Neural cell (in vitro differentiated cells): ENCODE measurements around the gene FMO2. TPM values are rescaled to one million over a fixed set of nuclear protein-coding genes. Genes with fewer than 3 reads are reported as not detected.

ENCODE experiments used
- H2AFZ ChIP-seq: fragments of 200-600, 300-800 bp; sonication (generic), shearing (Covaris generic); 2 replicates; pipeline ENCODE4 v1.6.0; 2014; ENCODE audit warnings: low read depth, mild to moderate bottlenecking, antibody characterized with exemption, low read length, moderate library complexity
- H3F3A ChIP-seq: fragments of 200-600 bp; shearing (Covaris generic); 2 replicates; pipeline ENCODE4 v1.6.1; 2016; ENCODE audit warnings: mild to moderate bottlenecking, moderate library complexity, mixed read lengths, antibody characterized with exemption, low read length; ENCODE audit not compliant: insufficient read depth, poor library complexity, severe bottlenecking
- H3K27ac ChIP-seq: fragments of 200-600, 300-800 bp; sonication (generic), shearing (Covaris generic); 2 replicates; pipeline ENCODE4 v1.5.1; 2014; ENCODE audit warnings: mild to moderate bottlenecking, low read length, moderate library complexity
- H3K27me3 ChIP-seq: fragments of 300-800, 200-600 bp; sonication (generic), shearing (Covaris generic); 2 replicates; pipeline ENCODE4 v1.6.0; 2014; ENCODE audit warnings: mild to moderate bottlenecking, low read depth, low read length, moderate library complexity; ENCODE audit not compliant: insufficient read depth
- H3K36me3 ChIP-seq: fragments of 300-800, 200-600 bp; sonication (generic), shearing (Covaris generic); 2 replicates; pipeline ENCODE4 v1.5.1; 2014; ENCODE audit warnings: mild to moderate bottlenecking, antibody characterized with exemption, low read length, moderate library complexity; ENCODE audit not compliant: insufficient read depth
- H3K4me2 ChIP-seq: fragments of 300-800, 200-600 bp; sonication (generic), shearing (Covaris generic); 2 replicates; pipeline ENCODE4 v1.6.0; 2014; ENCODE audit warnings: mild to moderate bottlenecking, low read length
- H3K4me3 ChIP-seq: fragments of 300-800, 200-600 bp; sonication (generic), shearing (Covaris generic); 2 replicates; pipeline ENCODE4 v1.5.1; 2014; ENCODE audit warnings: mild to moderate bottlenecking, low read length, moderate library complexity
- H3K79me2 ChIP-seq: fragments of 200-600 bp; shearing (Covaris generic); replicated peaks from 2 replicates; pipeline ENCODE4 v1.6.0; 2014; ENCODE audit warnings: mild to moderate bottlenecking, low read length, moderate library complexity; ENCODE audit not compliant: insufficient read depth
- H3K9ac ChIP-seq: fragments of 300-800, 200-600 bp; sonication (generic), shearing (Covaris generic); 2 replicates; pipeline ENCODE4 v1.6.1; 2016; ENCODE audit warnings: mild to moderate bottlenecking, low read length, mixed read lengths
- H3K9me2 ChIP-seq: fragments of 200-600 bp; shearing (Covaris generic); 2 replicates; pipeline ENCODE4 v1.6.1; 2016; ENCODE audit warnings: mild to moderate bottlenecking, low read length, mixed read lengths; ENCODE audit not compliant: insufficient read depth
- H3K9me3 ChIP-seq: fragments of 200-600, 300-800 bp; sonication (generic), shearing (Covaris generic); 2 replicates; pipeline ENCODE4 v1.6.1; 2016; ENCODE audit warnings: mild to moderate bottlenecking, mixed run types, low read length, moderate library complexity, mixed read lengths
- H4K20me1 ChIP-seq: fragments of 200-600 bp; shearing (Covaris generic); 2 replicates; pipeline ENCODE4 v1.6.1; 2016; ENCODE audit warnings: mild to moderate bottlenecking, mixed run types; ENCODE audit not compliant: insufficient read depth
- EP300 ChIP-seq: fragments of 450-650 bp; conservative IDR thresholded peaks from 2 replicates; pipeline ENCODE4 v1.6.1; 2014; ENCODE audit warnings: antibody characterized with exemption, mild to moderate bottlenecking, moderate library complexity; ENCODE audit not compliant: poor library complexity, severe bottlenecking
- EZH2 ChIP-seq: fragments of 200-600, 300-800 bp; shearing (Covaris generic), sonication (generic); IDR thresholded peaks from 2 replicates; pipeline ENCODE4 v1.6.1; 2014; ENCODE audit warnings: antibody characterized with exemption, low read length, borderline replicate concordance, mild to moderate bottlenecking; ENCODE audit not compliant: insufficient read depth, poor library complexity, severe bottlenecking
- MXI1 ChIP-seq: fragments of 450-650 bp; conservative IDR thresholded peaks from 2 replicates; pipeline ENCODE4 v1.6.1; 2014; ENCODE audit warnings: antibody characterized with exemption, mild to moderate bottlenecking; ENCODE audit not compliant: poor library complexity, severe bottlenecking
- POLR2AphosphoS5 ChIP-seq: IDR thresholded peaks from 2 replicates; pipeline ENCODE4 v1.6.1; 2012
- RAD21 ChIP-seq: fragments of 450-650 bp; conservative IDR thresholded peaks from 2 replicates; pipeline ENCODE4 v1.6.1; 2014; ENCODE audit warnings: antibody characterized with exemption, mild to moderate bottlenecking, moderate library complexity
- SMC3 ChIP-seq: fragments of 450-650 bp; conservative IDR thresholded peaks from 2 replicates; pipeline ENCODE4 v1.6.1; 2014; ENCODE audit warnings: antibody characterized with exemption, mild to moderate bottlenecking, moderate library complexity; ENCODE audit not compliant: poor library complexity
- TAF1 ChIP-seq: IDR thresholded peaks from 2 replicates; pipeline ENCODE4 v1.6.1; 2012; ENCODE audit warnings: low read depth
- polyA plus RNA-seq: library from polyadenylated mRNA; depleted of rRNA; stranded (reverse); fragments of >200 nt; gene quantifications from 2 replicates; pipeline ENCODE4 v1.2.3, GENCODE V29; 2014
- TF ChIP-seq, protein P1 (sequence below): IDR thresholded peaks from 2 replicates; pipeline ENCODE4 v1.6.1; 2012; ENCODE audit warnings: borderline replicate concordance
- TF ChIP-seq, protein P2 (sequence below): fragments of 450-650 bp; IDR thresholded peaks from 2 replicates; pipeline ENCODE4 v1.5.1; 2014; ENCODE audit warnings: antibody characterized with exemption, mild to moderate bottlenecking, moderate library complexity; ENCODE audit not compliant: poor library complexity, severe bottlenecking

FMO2 gene
- polyA plus RNA-seq, 1 donor from 2014 or later: not detected

DNA sequence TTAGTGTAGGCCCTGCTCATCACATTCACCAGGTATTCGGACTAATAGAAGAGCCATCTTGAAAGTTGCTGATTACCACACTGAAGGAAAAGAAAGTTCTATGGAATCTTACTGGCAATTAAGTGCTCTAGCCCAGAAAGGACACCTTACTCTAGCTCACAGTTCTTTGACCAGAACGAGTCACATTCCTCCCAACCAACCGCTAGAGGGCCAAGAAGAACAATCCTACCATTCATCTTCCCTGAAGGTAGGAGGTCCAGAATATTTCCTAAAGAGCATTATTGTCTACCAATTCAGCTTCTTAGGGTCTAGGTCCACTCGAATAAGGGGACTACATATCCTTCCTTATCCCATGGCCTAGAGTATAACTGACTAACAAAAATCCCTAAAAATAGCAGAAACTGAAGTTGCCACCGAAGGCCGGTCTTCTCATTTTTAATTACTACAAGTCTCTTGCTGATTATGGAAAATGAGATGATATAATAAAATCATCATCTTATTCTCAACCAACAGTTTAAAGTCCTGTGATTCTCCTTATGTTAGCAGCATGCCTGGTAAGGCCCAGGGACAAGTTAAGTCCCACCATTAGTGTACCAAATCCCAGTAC is 60.5 kb downstream of the FMO2 start:
- no peak overlapping the region for H3K9ac ChIP-seq
- H3F3A ChIP-seq: no peaks in the 10 kb centered on the region
- H3K27ac ChIP-seq: no peak overlapping the region
- H4K20me1 ChIP-seq: no peaks in the 10 kb centered on the region
- no peaks in the 10 kb centered on the region for H3K9me3 ChIP-seq
- no peaks in the 10 kb centered on the region for H3K27me3 ChIP-seq
- H3K36me3 ChIP-seq: no peaks in the 10 kb centered on the region
- no peak overlapping the region for H2AFZ ChIP-seq
- H3K79me2 ChIP-seq: no peaks in the 10 kb centered on the region
- no peaks in the 10 kb centered on the region for H3K9me2 ChIP-seq
- TF ChIP-seq EZH2 (no peak), EP300 (no peak), SMC3 (no peak), TAF1 (no peak), RAD21 (no peak), POLR2AphosphoS5 (no peak), MXI1 (no peak)
- TF ChIP-seq, protein P1, sequence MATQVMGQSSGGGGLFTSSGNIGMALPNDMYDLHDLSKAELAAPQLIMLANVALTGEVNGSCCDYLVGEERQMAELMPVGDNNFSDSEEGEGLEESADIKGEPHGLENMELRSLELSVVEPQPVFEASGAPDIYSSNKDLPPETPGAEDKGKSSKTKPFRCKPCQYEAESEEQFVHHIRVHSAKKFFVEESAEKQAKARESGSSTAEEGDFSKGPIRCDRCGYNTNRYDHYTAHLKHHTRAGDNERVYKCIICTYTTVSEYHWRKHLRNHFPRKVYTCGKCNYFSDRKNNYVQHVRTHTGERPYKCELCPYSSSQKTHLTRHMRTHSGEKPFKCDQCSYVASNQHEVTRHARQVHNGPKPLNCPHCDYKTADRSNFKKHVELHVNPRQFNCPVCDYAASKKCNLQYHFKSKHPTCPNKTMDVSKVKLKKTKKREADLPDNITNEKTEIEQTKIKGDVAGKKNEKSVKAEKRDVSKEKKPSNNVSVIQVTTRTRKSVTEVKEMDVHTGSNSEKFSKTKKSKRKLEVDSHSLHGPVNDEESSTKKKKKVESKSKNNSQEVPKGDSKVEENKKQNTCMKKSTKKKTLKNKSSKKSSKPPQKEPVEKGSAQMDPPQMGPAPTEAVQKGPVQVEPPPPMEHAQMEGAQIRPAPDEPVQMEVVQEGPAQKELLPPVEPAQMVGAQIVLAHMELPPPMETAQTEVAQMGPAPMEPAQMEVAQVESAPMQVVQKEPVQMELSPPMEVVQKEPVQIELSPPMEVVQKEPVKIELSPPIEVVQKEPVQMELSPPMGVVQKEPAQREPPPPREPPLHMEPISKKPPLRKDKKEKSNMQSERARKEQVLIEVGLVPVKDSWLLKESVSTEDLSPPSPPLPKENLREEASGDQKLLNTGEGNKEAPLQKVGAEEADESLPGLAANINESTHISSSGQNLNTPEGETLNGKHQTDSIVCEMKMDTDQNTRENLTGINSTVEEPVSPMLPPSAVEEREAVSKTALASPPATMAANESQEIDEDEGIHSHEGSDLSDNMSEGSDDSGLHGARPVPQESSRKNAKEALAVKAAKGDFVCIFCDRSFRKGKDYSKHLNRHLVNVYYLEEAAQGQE: no peak
- TF ChIP-seq, protein P2, sequence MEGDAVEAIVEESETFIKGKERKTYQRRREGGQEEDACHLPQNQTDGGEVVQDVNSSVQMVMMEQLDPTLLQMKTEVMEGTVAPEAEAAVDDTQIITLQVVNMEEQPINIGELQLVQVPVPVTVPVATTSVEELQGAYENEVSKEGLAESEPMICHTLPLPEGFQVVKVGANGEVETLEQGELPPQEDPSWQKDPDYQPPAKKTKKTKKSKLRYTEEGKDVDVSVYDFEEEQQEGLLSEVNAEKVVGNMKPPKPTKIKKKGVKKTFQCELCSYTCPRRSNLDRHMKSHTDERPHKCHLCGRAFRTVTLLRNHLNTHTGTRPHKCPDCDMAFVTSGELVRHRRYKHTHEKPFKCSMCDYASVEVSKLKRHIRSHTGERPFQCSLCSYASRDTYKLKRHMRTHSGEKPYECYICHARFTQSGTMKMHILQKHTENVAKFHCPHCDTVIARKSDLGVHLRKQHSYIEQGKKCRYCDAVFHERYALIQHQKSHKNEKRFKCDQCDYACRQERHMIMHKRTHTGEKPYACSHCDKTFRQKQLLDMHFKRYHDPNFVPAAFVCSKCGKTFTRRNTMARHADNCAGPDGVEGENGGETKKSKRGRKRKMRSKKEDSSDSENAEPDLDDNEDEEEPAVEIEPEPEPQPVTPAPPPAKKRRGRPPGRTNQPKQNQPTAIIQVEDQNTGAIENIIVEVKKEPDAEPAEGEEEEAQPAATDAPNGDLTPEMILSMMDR: no peak
- H3K4me2 ChIP-seq: no peak overlapping the region
- H3K4me3 ChIP-seq: no peak overlapping the region

DNA sequence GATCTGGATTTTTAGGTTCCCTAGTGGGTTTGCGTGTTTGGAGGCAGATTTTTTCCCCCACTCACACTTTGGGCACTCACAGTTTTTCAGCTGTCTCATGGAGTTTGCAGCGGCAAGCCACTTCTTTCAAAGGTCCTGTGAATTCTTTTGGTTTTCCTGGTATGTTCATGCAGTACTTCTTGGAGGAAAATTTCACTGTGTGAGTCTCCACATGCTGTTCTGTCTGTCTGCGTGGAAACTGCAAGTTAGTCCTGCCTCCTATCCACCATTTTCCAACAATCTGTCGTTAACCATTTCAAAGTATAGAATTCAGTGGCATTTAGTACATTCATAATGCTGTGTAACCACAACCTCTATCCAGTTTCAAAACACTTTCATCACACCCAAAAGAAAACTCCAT is 62.4 kb downstream of the FMO2 start:
- Histone ChIP-seq H3K4me3 (no peak overlapping the region), H3K9me2 (no peaks in the 10 kb centered on the region), H3K4me2 (no peak overlapping the region), H4K20me1 (no peaks in the 10 kb centered on the region), H3K27me3 (no peaks in the 10 kb centered on the region), H3K27ac (no peak overlapping the region), H3K79me2 (no peaks in the 10 kb centered on the region), H3K9me3 (no peaks in the 10 kb centered on the region), H3F3A (no peaks in the 10 kb centered on the region), H2AFZ (no peak overlapping the region), H3K36me3 (no peaks in the 10 kb centered on the region), H3K9ac (no peak overlapping the region)
- TF ChIP-seq POLR2AphosphoS5 (no peak), SMC3 (no peak), TAF1 (no peak), RAD21 (no peak), EZH2 (no peak), EP300 (no peak), MXI1 (no peak)
- TF ChIP-seq, protein P1: no peak
- TF ChIP-seq, protein P2: no peak
